HUES48 (cell line): ENCODE measurements around the gene CHST15.
"Not testable (repeated sequence)": the region's sequence is repeated elsewhere in the genome, so short reads cannot be mapped to it uniquely, and the experiment has no call there.

Experiments used
- H3K27ac ChIP-seq: one replicate; pipeline ENCODE4 v1.7.0; 2013; ENCODE audit warnings: low read depth, low read length, inconsistent platforms
- H3K27me3 ChIP-seq: 2 replicates; pipeline ENCODE4 v1.6.1; 2013; ENCODE audit warnings: mild to moderate bottlenecking, low read length; ENCODE audit not compliant: control insufficient read depth, insufficient read depth
- H3K36me3 ChIP-seq: 2 replicates; pipeline ENCODE4 v1.6.1; 2013; ENCODE audit warnings: low read length; ENCODE audit not compliant: control insufficient read depth, insufficient read depth
- H3K4me1 ChIP-seq: 2 replicates; pipeline ENCODE4 v1.6.1; 2013; ENCODE audit warnings: mild to moderate bottlenecking, low read length; ENCODE audit not compliant: control insufficient read depth, insufficient read depth
- H3K4me3 ChIP-seq: 2 replicates; pipeline ENCODE4 v1.5.1; 2013; ENCODE audit warnings: mild to moderate bottlenecking, low read depth, low read length
- H3K9ac ChIP-seq: 2 replicates; pipeline ENCODE4 v1.6.1; 2013; ENCODE audit warnings: mild to moderate bottlenecking, low read depth, low read length, moderate library complexity
- H3K9me3 ChIP-seq: 2 replicates; pipeline ENCODE4 v1.6.1; 2013; ENCODE audit warnings: low read length; ENCODE audit not compliant: control insufficient read depth, insufficient read depth

Gene CHST15

DNA sequence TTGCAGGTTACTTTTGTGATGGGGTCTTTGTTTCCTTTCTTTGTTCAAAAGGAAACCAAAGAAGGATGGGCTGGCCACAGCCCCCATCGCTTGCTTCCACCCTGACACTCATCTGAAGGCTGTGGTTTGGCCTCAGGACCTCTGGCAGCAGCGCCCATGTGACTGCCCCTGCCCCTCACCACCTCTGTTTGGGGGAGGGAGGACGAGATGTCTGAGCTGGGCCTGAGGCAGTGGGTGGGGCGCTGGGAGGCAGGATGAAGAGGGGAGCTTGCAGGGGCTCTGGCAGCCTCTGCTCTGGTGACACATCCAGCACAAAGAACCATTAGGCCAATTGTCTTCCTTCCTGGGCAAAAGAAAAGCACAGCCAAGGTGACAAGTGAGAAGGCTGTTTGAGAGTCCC lies 15.9 kb upstream of the CHST15 start:
- H3K4me3 ChIP-seq, result no peak overlapping the region
- no peak overlapping the region for H3K27ac ChIP-seq
- no peaks in the 10 kb centered on the region for H3K9me3 ChIP-seq

DNA sequence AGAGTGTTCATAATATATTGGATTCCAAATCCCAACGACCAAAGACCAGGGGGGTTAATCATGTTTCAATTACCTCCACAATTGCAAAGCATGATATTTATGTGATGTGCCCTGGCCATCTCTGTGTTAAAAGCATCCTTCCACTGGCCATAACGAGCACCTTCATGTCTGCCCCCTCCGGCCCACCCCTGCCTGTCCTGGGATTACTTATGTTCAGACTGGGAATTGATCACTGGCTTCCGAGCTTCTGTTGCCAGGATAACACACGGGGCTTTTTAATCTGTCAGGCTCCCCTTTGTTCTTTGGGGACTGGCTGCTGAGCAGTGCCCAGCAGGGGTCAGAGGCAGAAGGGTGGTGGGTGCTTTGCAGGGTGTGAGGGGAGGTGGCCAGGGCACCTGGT lies 13.7 kb upstream of the CHST15 start:
- Histone ChIP-seq H3K27me3 (no peaks in the 10 kb centered on the region), H3K36me3 (no peaks in the 10 kb centered on the region), H3K27ac (no peak overlapping the region), H3K9me3 (no peaks in the 10 kb centered on the region), H3K4me1 (peaks cover 5% of the 10 kb centered on the region; the same call in 1 of the 2 replicates), H3K9ac (no peak overlapping the region), H3K4me3 (no peak overlapping the region)

More for the DNA sequence above, 15.9 kb upstream of the CHST15 start:
- no peaks in the 10 kb centered on the region for H3K27me3 ChIP-seq
- no peaks in the 10 kb centered on the region for H3K36me3 ChIP-seq
- H3K9ac ChIP-seq, result no peak overlapping the region
- peaks cover 5% of the 10 kb centered on the region; the same call in 1 of the 2 replicates for H3K4me1 ChIP-seq

DNA sequence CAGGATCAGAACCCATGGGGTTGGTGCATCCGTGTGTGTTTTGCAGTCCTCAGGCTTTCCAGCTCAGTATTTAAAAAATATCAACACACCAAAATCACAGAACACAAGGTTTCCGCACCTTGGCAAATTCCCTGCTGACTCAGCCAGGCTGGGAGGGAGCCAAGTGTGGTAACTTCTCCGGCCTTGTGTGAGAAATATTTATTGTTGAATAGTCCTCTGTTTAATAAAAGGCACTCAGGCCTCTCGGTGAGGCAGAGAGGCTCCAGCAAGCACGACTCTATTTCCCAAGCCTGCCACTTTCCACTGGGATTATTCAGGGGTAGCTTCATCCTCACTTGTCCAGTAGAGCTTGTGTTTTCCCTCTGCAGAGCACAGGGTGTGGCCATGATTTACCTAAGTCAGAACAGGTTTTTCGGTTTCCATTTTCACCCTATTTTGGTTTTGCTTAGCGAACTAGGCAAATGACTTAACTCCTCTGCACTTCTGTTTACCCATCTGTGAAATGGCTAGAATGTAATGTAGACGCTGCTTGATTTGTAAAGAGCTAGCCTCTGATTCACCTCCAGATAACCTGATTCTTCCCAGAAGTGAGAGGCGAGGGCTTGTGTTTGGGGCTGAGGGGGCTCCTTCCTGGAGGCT lies 13.0 kb upstream of the CHST15 start:
- Histone ChIP-seq H3K27ac (no peak overlapping the region), H3K36me3 (no peaks in the 10 kb centered on the region), H3K9ac (no peak overlapping the region), H3K4me3 (no peak overlapping the region), H3K27me3 (no peaks in the 10 kb centered on the region), H3K4me1 (peaks cover 5% of the 10 kb centered on the region; the same call in 1 of the 2 replicates), H3K9me3 (no peaks in the 10 kb centered on the region)

DNA sequence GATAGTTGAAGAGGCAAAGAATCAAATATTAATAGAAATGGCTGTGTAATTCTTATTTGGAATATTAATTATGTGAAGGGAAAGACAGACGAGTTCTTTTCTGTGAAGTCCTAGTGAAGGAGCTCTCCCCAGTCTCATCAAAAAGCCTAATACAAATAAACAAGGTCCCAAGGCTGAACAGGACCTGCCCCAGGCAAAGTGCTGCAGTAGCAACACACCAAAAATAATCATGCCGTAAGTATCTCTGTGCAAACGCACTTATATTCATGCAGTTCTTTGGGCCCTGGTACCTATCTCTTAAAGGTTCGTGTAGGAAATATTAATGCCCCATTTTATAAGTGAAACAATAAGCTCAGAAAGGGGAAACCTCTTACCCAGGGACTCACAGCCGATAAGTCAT lies 12.2 kb upstream of the CHST15 start:
- Histone ChIP-seq H3K4me3 (no peak overlapping the region), H3K9me3 (no peaks in the 10 kb centered on the region), H3K4me1 (peaks cover 5% of the 10 kb centered on the region; the same call in 1 of the 2 replicates), H3K9ac (no peak overlapping the region), H3K27me3 (no peaks in the 10 kb centered on the region), H3K27ac (no peak overlapping the region), H3K36me3 (no peaks in the 10 kb centered on the region)

DNA sequence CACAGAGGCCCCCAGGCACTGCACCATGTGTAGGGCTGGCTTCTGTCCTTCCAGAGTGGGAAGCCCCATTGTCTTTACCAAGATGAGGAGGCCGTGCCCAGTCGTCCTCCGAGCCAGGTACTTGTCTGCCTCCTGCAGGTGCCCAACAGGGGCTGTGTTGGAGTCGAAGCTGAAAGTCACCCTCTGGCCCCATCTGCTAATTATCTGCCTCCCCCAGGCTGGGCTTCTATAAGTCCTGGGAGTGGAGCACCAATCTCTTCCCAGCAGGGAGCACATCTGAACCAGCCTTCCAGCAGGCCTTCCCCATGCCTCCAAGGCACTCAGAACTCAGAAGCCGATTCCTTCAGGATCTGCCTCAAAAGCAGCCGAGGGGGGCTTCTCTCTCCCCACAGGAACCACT lies 11.6 kb upstream of the CHST15 start:
- H3K4me3 ChIP-seq, result no peak overlapping the region
- H3K27me3 ChIP-seq, result no peaks in the 10 kb centered on the region
- no peaks in the 10 kb centered on the region for H3K36me3 ChIP-seq
- 0 out of 2 replicates have a peak, but pooled peaks cover 2% of the 10 kb centered on the region for H3K9me3 ChIP-seq
- no peak overlapping the region for H3K9ac ChIP-seq
- peaks cover 5% of the 10 kb centered on the region; the same call in 1 of the 2 replicates for H3K4me1 ChIP-seq
- H3K27ac ChIP-seq, result no peak overlapping the region

DNA sequence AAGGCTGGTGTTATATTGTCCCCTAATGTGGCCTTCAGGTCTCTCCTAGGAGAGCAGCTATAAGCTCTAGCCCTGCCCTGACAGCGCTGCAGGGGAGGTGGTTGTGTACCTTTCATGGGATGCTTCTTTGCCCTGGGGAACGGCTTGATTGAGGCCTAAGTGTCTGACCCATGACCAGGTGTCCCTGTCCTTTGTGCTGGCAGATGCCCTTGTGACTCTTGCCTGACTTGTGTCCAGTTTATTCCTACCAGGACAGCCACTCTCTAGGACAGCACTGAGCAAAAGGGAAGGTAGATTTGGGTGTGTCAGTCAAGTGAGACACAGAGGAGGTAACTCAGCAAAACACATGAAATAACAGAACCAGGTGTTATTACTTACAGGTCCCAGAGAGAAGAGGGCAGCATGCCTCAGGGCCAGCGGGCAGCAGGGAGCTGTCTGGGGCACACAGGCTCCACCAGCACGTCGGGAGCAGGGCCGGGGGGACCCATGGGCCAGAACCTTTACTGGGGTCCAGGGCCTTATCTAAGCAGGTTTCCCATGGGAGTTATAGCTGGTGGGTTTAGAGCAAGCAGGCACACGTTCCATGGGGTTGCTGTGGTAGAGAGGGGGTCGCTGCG lies 10.7 kb upstream of the CHST15 start:
- Histone ChIP-seq H3K27ac (no peak overlapping the region), H3K9me3 (0 out of 2 replicates have a peak, but pooled peaks cover 4% of the 10 kb centered on the region), H3K36me3 (no peaks in the 10 kb centered on the region), H3K4me1 (peaks cover 5% of the 10 kb centered on the region; the same call in 1 of the 2 replicates), H3K27me3 (no peaks in the 10 kb centered on the region), H3K4me3 (no peak overlapping the region), H3K9ac (no peak overlapping the region)

DNA sequence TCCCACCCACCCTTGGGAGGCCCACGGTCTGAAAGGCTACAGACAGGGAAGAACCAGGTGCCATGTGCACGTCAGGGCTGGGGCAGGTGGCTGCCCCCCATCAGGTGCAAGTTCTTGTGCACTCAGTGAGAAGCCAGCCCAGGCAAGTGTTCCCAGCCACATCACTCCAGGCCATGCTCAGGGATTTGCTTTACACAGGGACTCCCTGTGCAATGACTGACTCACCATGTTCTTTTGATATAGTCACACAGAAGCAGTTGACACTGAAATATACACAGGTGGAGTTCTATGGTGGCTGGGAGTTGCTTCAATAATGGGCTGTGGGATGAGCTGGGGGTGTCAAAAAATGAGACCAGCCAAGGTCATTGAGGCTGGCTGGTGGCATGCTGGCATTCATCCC lies 8.0 kb upstream of the CHST15 start:
- H3K9ac ChIP-seq, result no peak overlapping the region

DNA sequence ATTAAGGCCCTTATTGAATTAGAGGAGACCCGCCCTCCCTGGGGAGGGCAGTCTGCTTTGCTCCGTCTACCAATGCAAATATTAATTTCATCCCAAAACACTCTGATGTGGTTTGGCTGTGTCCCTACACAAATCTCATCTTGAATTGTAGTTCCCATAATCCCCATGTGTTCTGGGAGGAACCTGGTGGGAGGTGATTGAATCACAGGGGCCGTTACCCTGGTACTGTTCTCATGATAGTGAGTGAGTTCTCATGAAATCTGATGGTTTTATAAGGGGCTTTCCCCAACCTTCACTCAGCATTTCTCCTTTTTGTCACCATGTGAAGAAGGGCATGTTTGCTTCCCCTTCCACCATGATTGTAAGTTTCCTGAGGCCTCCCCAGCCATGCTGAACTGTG lies 7.3 kb upstream of the CHST15 start:
- H3K4me3 ChIP-seq, H3K27me3 ChIP-seq, H3K4me1 ChIP-seq, H3K9me3 ChIP-seq, H3K9ac ChIP-seq, H3K36me3 ChIP-seq, H3K27ac ChIP-seq: not testable (repeated sequence)

More for the DNA sequence above, 8.0 kb upstream of the CHST15 start:
- Histone ChIP-seq H3K9me3 (0 out of 2 replicates have a peak, but pooled peaks cover 4% of the 10 kb centered on the region), H3K27me3 (no peaks in the 10 kb centered on the region; the same call in 1 of the 2 replicates), H3K27ac (no peak overlapping the region), H3K4me1 (no peaks in the 10 kb centered on the region), H3K4me3 (no peak overlapping the region), H3K36me3 (no peaks in the 10 kb centered on the region)

DNA sequence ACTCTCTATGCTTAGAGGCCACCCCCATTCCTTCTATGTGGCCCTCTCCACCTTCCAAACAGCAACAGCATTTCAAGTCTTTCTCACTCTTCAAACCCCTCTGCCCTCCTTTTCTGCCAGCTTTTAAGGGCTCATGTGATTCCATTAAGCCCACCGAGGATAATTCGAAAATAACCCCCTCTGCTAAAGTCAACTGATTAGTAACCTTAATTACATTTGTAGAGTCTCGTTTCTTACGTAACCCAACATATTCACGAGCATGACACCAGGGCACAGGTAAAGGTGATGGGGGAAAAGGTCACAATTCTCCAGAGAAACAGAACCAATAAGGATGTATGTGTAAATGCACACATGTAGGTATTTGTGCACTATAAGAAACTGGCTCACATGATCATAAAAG lies 6.7 kb upstream of the CHST15 start:
- peaks cover 1% of the 10 kb centered on the region; the same call in 1 of the 2 replicates for H3K27me3 ChIP-seq
- H3K36me3 ChIP-seq, result no peaks in the 10 kb centered on the region
- no peak overlapping the region for H3K9ac ChIP-seq
- 0 out of 2 replicates have a peak, but pooled peaks cover 4% of the 10 kb centered on the region for H3K9me3 ChIP-seq
- no peak overlapping the region for H3K4me3 ChIP-seq
- no peaks in the 10 kb centered on the region for H3K4me1 ChIP-seq
- H3K27ac ChIP-seq, result no peak overlapping the region

DNA sequence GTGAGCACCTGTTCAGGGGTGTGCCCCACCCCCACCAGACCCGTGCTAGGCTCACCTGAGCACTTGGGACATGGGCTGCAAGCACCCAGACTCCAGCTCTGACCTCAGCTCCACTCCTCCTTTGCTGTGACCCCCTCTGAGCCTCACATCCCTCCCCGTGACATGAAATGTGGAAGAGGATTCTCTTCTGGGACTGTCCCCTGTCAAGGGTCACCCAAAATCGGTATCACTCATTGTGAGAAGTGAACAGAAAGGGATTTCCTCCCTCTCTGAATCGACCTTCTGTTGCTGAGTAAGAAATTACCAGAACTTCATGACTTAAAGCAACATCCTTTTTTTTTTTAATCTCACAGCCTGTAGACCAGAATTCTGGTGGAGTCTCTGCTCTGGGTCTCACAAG lies 6.2 kb upstream of the CHST15 start:
- Histone ChIP-seq H3K36me3 (no peaks in the 10 kb centered on the region), H3K4me1 (no peaks in the 10 kb centered on the region), H3K27me3 (peaks cover 4% of the 10 kb centered on the region; the same call in 1 of the 2 replicates), H3K27ac (no peak overlapping the region), H3K4me3 (no peak overlapping the region), H3K9me3 (0 out of 2 replicates have a peak, but pooled peaks cover 4% of the 10 kb centered on the region), H3K9ac (no peak overlapping the region)

DNA sequence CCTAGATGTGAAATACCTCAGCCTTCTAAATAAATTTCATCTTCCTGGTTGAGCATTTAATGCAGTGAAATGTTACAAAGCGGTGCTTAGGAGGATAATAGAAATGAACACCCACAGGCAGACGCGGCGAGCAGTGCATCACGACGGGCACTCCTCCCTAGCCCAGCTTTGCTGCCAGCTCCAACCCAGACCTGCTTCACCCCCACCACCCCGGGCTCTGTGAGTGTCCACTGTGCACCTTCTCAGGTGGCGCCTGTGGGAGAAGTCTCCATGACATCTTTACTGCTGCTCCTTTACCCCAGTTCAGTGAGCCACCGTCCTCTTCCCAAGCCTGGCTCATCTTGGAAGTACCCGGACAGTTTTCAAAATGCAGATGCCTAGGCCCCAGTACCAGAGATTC lies 5.2 kb upstream of the CHST15 start:
- Histone ChIP-seq H3K4me1 (peaks cover 4% of the 10 kb centered on the region; the same call in 1 of the 2 replicates), H3K27me3 (peaks cover 9% of the 10 kb centered on the region), H3K27ac (no peak overlapping the region)

More for the DNA sequence above, 5.2 kb upstream of the CHST15 start:
- Histone ChIP-seq H3K36me3 (no peaks in the 10 kb centered on the region), H3K9ac (no peak overlapping the region), H3K4me3 (no peak overlapping the region), H3K9me3 (0 out of 2 replicates have a peak, but pooled peaks cover 4% of the 10 kb centered on the region)
